Activated B cell treated with CpG ODN at 0.5 μM for 24 hours (primary cell): Measurements from ENCODE around the gene COLEC11. TPM values are rescaled to one million over a fixed set of nuclear protein-coding genes. Genes with fewer than 3 reads are reported as not detected.

Experiments used
- ATAC-seq: fragments of 200-7000 bp; cut with Tn5 transposase; one replicate; pipeline ENCODE4 v1.10.0; 2021; ENCODE audit warnings: low read depth, mild to moderate bottlenecking, moderate library complexity
- CTCF ChIA-PET: fragments of 350-600 bp; sonication (Branson Sonifier 250); formaldehyde crosslinking; loops from one replicate; lab custom pipeline; 2021; ENCODE audit warnings: antibody characterized with exemption; lab: Charles Lee
- POLR2A ChIA-PET: fragments of 350-600 bp; sonication (Branson Sonifier 250); formaldehyde crosslinking; loops from one replicate; lab custom pipeline; 2021; ENCODE audit warnings: antibody characterized with exemption; lab: Charles Lee
- DNase-seq: peaks from one replicate; pipeline ENCODE4 v3.0.0; 2022
- H3K27ac Mint-ChIP-seq: one replicate; pipeline ENCODE4 v1.8.0; 2020; ENCODE audit warnings: mixed read lengths
- H3K27me3 Mint-ChIP-seq: one replicate; pipeline ENCODE4 v1.8.0; 2021; ENCODE audit warnings: mixed read lengths
- H3K36me3 Mint-ChIP-seq: one replicate; pipeline ENCODE4 v1.8.0; 2021; ENCODE audit warnings: low read depth, mixed read lengths
- H3K4me1 Mint-ChIP-seq: one replicate; pipeline ENCODE4 v1.8.0; 2021; ENCODE audit warnings: mixed read lengths
- H3K4me3 Mint-ChIP-seq: one replicate; pipeline ENCODE4 v1.8.0; 2020; ENCODE audit warnings: mild to moderate bottlenecking, mixed read lengths
- H3K9me3 Mint-ChIP-seq: one replicate; pipeline ENCODE4 v1.8.0; 2020; ENCODE audit warnings: mixed read lengths
- intact Hi-C: fragments of 100-400 bp; cut with micrococcal nuclease; formaldehyde crosslinking; loops from one replicate; pipeline ENCODE4 v1.15.1; 2024
- total RNA-seq: library from RNA; stranded (reverse); gene quantifications from 2 replicates; pipeline ENCODE4 v1.2.3, GENCODE V29; 2022
- TF ChIP-seq, protein P1 (sequence below): fragments of 200-600 bp; IDR thresholded peaks from one replicate; pipeline ENCODE4 v1.8.0; 2022; ENCODE audit warnings: antibody characterized with exemption, mild to moderate bottlenecking

Gene COLEC11
- total RNA-seq, 1 donor from 2014 or later, result not detected

DNA sequence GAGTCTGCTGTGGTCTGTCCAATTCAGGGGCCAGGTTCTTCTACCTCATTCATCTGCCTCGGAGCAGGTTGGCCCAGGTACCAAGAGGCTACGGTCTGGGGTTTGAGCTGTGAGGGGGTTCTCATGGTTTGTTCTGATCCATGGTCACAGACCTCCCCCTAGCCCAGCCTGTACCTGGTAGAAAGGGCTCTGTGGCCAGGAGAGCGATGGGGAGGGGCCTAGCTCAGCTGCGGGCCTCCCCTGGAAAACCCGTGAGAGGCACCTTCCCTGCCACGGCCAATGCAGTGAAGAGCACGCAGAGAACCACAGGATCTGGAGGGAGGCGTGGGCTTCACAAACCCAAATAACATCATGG is 43.5 kb downstream of the COLEC11 start:
- H3K4me1 Mint-ChIP-seq, result no peaks in the 10 kb centered on the region
- H3K9me3 Mint-ChIP-seq, result no peaks in the 10 kb centered on the region
- no peak for DNase-seq
- ChIA-PET POLR2A (no interaction called here), CTCF (no interaction called here)
- no peaks in the 10 kb centered on the region for H3K36me3 Mint-ChIP-seq
- H3K27ac Mint-ChIP-seq, result no peak overlapping the region
- H3K4me3 Mint-ChIP-seq, result no peak overlapping the region
- no peak for ATAC-seq
- H3K27me3 Mint-ChIP-seq, result peaks cover 3% of the 10 kb centered on the region
- TF ChIP-seq, protein P1, sequence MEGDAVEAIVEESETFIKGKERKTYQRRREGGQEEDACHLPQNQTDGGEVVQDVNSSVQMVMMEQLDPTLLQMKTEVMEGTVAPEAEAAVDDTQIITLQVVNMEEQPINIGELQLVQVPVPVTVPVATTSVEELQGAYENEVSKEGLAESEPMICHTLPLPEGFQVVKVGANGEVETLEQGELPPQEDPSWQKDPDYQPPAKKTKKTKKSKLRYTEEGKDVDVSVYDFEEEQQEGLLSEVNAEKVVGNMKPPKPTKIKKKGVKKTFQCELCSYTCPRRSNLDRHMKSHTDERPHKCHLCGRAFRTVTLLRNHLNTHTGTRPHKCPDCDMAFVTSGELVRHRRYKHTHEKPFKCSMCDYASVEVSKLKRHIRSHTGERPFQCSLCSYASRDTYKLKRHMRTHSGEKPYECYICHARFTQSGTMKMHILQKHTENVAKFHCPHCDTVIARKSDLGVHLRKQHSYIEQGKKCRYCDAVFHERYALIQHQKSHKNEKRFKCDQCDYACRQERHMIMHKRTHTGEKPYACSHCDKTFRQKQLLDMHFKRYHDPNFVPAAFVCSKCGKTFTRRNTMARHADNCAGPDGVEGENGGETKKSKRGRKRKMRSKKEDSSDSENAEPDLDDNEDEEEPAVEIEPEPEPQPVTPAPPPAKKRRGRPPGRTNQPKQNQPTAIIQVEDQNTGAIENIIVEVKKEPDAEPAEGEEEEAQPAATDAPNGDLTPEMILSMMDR, result no peak
- intact Hi-C loops, result no loop called here

DNA sequence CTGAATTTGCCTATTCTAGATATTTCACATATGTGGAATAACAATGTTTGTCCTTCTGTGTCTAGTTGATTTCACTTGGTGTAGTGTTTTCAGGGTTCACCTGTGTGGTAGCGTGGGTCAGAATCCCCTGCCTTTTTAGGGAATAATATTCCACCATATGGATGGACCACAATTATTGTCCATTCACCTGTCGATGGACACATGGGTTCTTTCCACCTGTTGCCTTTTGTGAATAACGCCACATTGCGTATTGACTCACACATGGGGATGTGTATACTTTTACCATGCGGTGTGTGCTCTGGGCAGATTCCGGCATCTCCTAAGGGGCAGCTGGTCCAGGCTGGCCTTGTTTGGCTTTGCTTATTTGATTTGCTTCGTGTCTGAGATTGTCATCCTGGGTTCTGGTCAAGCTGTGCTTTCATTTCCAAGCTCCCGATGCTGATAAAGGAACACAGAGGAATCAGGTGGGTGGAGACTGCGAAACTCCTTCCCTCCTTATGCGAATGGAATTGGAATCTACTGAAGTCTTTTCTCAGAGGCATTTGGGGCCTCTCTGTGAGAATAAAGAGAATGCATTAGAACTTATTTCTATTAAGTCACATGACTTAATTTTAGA is 44.2 kb downstream of the COLEC11 start:
- Mint-ChIP-seq H3K4me3 (no peak overlapping the region), H3K36me3 (no peaks in the 10 kb centered on the region), H3K4me1 (no peaks in the 10 kb centered on the region), H3K27me3 (peaks cover 3% of the 10 kb centered on the region), H3K9me3 (no peaks in the 10 kb centered on the region), H3K27ac (no peak overlapping the region)
- ATAC-seq (no peak), DNase-seq (no peak)
- ChIA-PET POLR2A (no interaction called here), CTCF (no interaction called here)
- TF ChIP-seq, protein P1, result no peak
- intact Hi-C loops, result no loop called here

DNA sequence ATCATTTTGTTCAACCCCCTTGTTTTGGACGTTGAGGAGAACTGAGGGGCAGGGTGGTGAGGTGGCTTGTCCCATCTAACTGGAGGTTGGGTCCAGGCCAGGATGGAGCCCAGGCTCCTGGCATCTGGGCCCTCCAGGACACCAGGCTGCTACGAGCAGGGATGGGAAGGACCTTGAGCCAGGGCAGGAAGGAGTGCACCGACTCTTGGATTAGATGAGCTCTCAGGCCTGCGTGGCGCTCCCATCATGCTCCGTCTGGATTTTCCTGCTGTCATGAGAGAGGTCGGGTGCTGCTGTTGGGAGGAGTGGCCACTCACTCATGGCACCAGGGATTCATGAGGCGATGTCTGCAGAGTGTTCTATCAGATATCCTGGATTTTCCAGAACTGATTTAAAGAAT is 44.7 kb downstream of the COLEC11 start:
- DNase-seq, result no peak
- H3K27me3 Mint-ChIP-seq, result peaks cover 3% of the 10 kb centered on the region
- ChIA-PET CTCF (no interaction called here), POLR2A (no interaction called here)
- no peak overlapping the region for H3K27ac Mint-ChIP-seq
- no peaks in the 10 kb centered on the region for H3K4me1 Mint-ChIP-seq
- H3K36me3 Mint-ChIP-seq, result no peaks in the 10 kb centered on the region
- no peaks in the 10 kb centered on the region for H3K9me3 Mint-ChIP-seq
- no peak overlapping the region for H3K4me3 Mint-ChIP-seq
- TF ChIP-seq, protein P1, result no peak
- ATAC-seq, result no peak
- intact Hi-C loops, result no loop called here

DNA sequence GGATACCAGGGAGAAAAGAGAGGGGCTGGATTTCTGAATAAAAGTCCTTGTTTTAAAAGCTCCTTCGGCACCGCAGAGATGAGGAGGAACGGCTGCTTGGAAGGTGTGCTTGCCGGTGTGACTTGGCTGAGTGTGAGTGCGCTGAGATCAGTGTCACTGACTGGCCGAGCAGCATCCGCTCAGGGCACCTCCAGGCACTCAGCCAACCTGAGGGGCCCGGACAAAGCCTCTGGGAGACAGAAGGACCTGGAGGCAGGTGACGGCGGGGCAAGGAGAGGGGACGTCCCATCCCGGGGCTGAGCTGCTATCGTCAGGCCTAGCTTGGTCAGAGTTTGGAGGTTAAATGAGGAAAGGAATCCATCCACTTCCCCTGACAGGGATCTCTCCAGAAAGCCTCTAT is 46.3 kb downstream of the COLEC11 start:
- no peak overlapping the region for H3K4me3 Mint-ChIP-seq
- H3K27me3 Mint-ChIP-seq, result peaks cover 3% of the 10 kb centered on the region
- H3K4me1 Mint-ChIP-seq, result no peaks in the 10 kb centered on the region
- no peaks in the 10 kb centered on the region for H3K9me3 Mint-ChIP-seq
- DNase-seq, result no peak
- no peak for ATAC-seq
- H3K36me3 Mint-ChIP-seq, result no peaks in the 10 kb centered on the region
- intact Hi-C loops, result no loop called here
- ChIA-PET POLR2A (no interaction called here), CTCF (no interaction called here)
- TF ChIP-seq, protein P1, result no peak
- no peak overlapping the region for H3K27ac Mint-ChIP-seq

DNA sequence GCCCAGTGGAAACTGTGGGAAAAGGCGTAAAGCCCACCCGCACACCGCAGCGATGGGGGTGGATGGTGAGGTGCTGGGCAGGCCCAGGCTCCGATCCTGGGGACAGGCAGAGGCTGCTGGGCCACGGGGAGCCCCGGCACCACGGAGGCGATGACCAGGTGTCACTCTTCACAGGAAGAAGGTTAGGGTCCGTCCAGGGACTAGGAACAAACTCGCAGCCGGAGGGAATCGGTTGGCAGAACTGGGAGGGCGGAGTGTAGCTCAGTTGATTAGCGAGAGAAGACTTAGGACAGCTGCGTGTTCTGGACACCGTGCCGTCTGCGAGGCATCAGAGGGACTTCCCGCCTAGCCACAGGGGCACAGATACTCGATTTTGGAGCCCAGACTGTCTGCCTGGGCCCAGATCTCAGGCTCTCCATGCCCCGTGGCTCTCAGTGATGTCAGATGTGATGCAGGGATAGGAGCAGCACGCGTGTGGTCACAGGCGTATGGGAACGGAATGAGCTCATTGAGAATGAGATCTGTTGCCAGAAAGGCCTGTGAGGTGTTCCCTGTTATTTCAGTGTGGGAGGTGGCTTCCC is 47.0 kb downstream of the COLEC11 start:
- DNase-seq, result no peak
- Mint-ChIP-seq H3K9me3 (no peaks in the 10 kb centered on the region), H3K27ac (no peak overlapping the region), H3K27me3 (no peaks in the 10 kb centered on the region), H3K4me1 (no peaks in the 10 kb centered on the region), H3K36me3 (no peaks in the 10 kb centered on the region), H3K4me3 (no peak overlapping the region)
- intact Hi-C loops, result no loop called here
- no peak for ATAC-seq
- POLR2A ChIA-PET, result no interaction called here
- CTCF ChIA-PET, result no interaction called here
- TF ChIP-seq, protein P1, result no peak
